Stomach (tissue), 4 donors: ENCODE measurements around the gene SORCS2.

Experiments used
- CTCF ChIP-seq, 7 experiments: fragments of 450-650 bp in 4 of 7; fragments of 200-600 bp in 3 of 7; sonication (generic) in 3 of 7; IDR thresholded peaks; one replicate each; pipeline ENCODE4 v1.5.1; 2016 to 2019; ENCODE audit warnings: antibody characterized with exemption in 7 of 7, control low read depth in 2 of 7, mild to moderate bottlenecking in 1 of 7
- POLR2AphosphoS5 ChIP-seq, 3 donors: sonication (generic); formaldehyde crosslinking; IDR thresholded peaks; one replicate each; pipeline ENCODE4 v1.6.1; 2016; ENCODE audit warnings: antibody characterized with exemption in 3 of 3

- TF ChIP-seq CTCF (IDR thresholded peaks at IDR 0.05) (no peak), POLR2AphosphoS5 (IDR thresholded peaks at IDR 0.05) (no peak)
Observed at GRCh38 chr4:7158081-7158750, 34.1 kb upstream of the SORCS2 start.
